ENCODE measurements around the gene VPS16. TPM values are rescaled to one million over a fixed set of nuclear protein-coding genes. Genes with fewer than 3 reads are reported as not detected.

Gene VPS16
- total RNA-seq, 2 experiments from 2014 or later, result 38.2 to 40.6 TPM

GRCh38 chr20:2797136-2797983 lies 43.2 kb upstream of the VPS16 start:
- H3K36me3 Mint-ChIP-seq (ENCODE audit: low read depth), result no peaks in the 10 kb centered on the region
- Histone ChIP-seq H3K27ac (ENCODE audit: low read depth in 1 of 2, low read length in 2 of 2) (no peak overlapping the region), H3K9me3 (ENCODE audit: control insufficient read depth in 1 of 2, insufficient read depth in 1 of 2, low read length in 2 of 2) (peaks cover 0 to 14% of the 10 kb centered on the region in 2 experiments), H3K27me3 (ENCODE audit: control insufficient read depth in 1 of 2, insufficient read depth in 2 of 2, low read length in 2 of 2) (peaks cover 38 to 41% of the 10 kb centered on the region in 2 experiments), H3K36me3 (ENCODE audit: insufficient read depth, low read length) (no peaks in the 10 kb centered on the region), H3K4me1 (ENCODE audit: insufficient read depth, low read length) (peaks cover 25% of the 10 kb centered on the region), H3K4me3 (ENCODE audit: low read length) (no peak overlapping the region)
- no peak overlapping the region for H3K27ac Mint-ChIP-seq
- peaks cover 76% of the 10 kb centered on the region for H3K27me3 Mint-ChIP-seq
- TF ChIP-seq, protein P1, sequence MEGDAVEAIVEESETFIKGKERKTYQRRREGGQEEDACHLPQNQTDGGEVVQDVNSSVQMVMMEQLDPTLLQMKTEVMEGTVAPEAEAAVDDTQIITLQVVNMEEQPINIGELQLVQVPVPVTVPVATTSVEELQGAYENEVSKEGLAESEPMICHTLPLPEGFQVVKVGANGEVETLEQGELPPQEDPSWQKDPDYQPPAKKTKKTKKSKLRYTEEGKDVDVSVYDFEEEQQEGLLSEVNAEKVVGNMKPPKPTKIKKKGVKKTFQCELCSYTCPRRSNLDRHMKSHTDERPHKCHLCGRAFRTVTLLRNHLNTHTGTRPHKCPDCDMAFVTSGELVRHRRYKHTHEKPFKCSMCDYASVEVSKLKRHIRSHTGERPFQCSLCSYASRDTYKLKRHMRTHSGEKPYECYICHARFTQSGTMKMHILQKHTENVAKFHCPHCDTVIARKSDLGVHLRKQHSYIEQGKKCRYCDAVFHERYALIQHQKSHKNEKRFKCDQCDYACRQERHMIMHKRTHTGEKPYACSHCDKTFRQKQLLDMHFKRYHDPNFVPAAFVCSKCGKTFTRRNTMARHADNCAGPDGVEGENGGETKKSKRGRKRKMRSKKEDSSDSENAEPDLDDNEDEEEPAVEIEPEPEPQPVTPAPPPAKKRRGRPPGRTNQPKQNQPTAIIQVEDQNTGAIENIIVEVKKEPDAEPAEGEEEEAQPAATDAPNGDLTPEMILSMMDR (IDR thresholded peaks at IDR 0.05), result no peak
- peaks cover 25% of the 10 kb centered on the region for H3K4me1 Mint-ChIP-seq (ENCODE audit: low read depth)
- H3K9me3 Mint-ChIP-seq, result no peaks in the 10 kb centered on the region
- POLR2A ChIA-PET, result no interaction called here
- peak overlapping the region; percentile 42 for H3K4me3 Mint-ChIP-seq
- DNase-seq (no peak), ATAC-seq (ENCODE audit: poor library complexity) (no peak)
- intact Hi-C loops (cut with DNase I, micrococcal nuclease), result no loop called here
- CTCF ChIA-PET, result no interaction called here

GRCh38 chr20:2798095-2798805 lies 42.3 kb upstream of the VPS16 start:
- ChIA-PET POLR2A (no interaction called here), CTCF (no interaction called here)
- Mint-ChIP-seq H3K27me3 (peaks cover 78% of the 10 kb centered on the region), H3K4me1 (ENCODE audit: low read depth) (peaks cover 25% of the 10 kb centered on the region), H3K9me3 (no peaks in the 10 kb centered on the region), H3K4me3 (peak overlapping the region; percentile 11), H3K36me3 (ENCODE audit: low read depth) (no peaks in the 10 kb centered on the region), H3K27ac (no peak overlapping the region)
- DNase-seq (no peak), ATAC-seq (ENCODE audit: poor library complexity) (no peak)
- peaks cover 39 to 45% of the 10 kb centered on the region in 2 experiments for H3K27me3 ChIP-seq (ENCODE audit: control insufficient read depth in 1 of 2, insufficient read depth in 2 of 2, low read length in 2 of 2)
- TF ChIP-seq, protein P1 (IDR thresholded peaks at IDR 0.05), result no peak
- H3K27ac ChIP-seq (ENCODE audit: low read depth in 1 of 2, low read length in 2 of 2), result no peak overlapping the region
- intact Hi-C loops (cut with DNase I, micrococcal nuclease), result no loop called here
- H3K36me3 ChIP-seq (ENCODE audit: insufficient read depth, low read length), result no peaks in the 10 kb centered on the region
- H3K9me3 ChIP-seq (ENCODE audit: control insufficient read depth in 1 of 2, insufficient read depth in 1 of 2, low read length in 2 of 2), result peaks cover 0 to 14% of the 10 kb centered on the region in 2 experiments
- H3K4me1 ChIP-seq (ENCODE audit: insufficient read depth, low read length), result peaks cover 25% of the 10 kb centered on the region
- H3K4me3 ChIP-seq (ENCODE audit: low read length), result no peak overlapping the region

- ATAC-seq (ENCODE audit: poor library complexity) (no peak), DNase-seq (no peak)
- TF ChIP-seq, protein P1 (IDR thresholded peaks at IDR 0.05), result no peak
- Mint-ChIP-seq H3K4me3 (peak overlapping the region; percentile 88), H3K27me3 (peaks cover 79% of the 10 kb centered on the region), H3K27ac (no peak overlapping the region), H3K4me1 (ENCODE audit: low read depth) (peaks cover 25% of the 10 kb centered on the region), H3K36me3 (ENCODE audit: low read depth) (no peaks in the 10 kb centered on the region), H3K9me3 (no peaks in the 10 kb centered on the region)
- Histone ChIP-seq H3K27ac (ENCODE audit: low read depth in 1 of 2, low read length in 2 of 2) (no peak overlapping the region), H3K36me3 (ENCODE audit: insufficient read depth, low read length) (no peaks in the 10 kb centered on the region), H3K4me3 (ENCODE audit: low read length) (no peak overlapping the region), H3K27me3 (ENCODE audit: control insufficient read depth in 1 of 2, insufficient read depth in 2 of 2, low read length in 2 of 2) (peaks cover 41 to 48% of the 10 kb centered on the region in 2 experiments), H3K4me1 (ENCODE audit: insufficient read depth, low read length) (peaks cover 25% of the 10 kb centered on the region), H3K9me3 (ENCODE audit: control insufficient read depth in 1 of 2, insufficient read depth in 1 of 2, low read length in 2 of 2) (peaks cover 0 to 14% of the 10 kb centered on the region in 2 experiments)
- intact Hi-C loops (cut with DNase I, micrococcal nuclease), result no loop called here
- CTCF ChIA-PET, result no interaction called here
- POLR2A ChIA-PET, result no interaction called here
Observed at GRCh38 chr20:2798814-2799213, 41.7 kb upstream of the VPS16 start.
